HG02571 (cell line): Measurements from ENCODE around the gene PTS.
"Not testable (repeated sequence)": the region's sequence is repeated elsewhere in the genome, so short reads cannot be mapped to it uniquely, and the experiment has no call there.

Experiments
- ATAC-seq: cut with Tn5 transposase; IDR thresholded peaks from one replicate; pipeline ENCODE4 v1.9.1; 2021; ENCODE audit warnings: mild to moderate bottlenecking, moderate library complexity; ENCODE audit not compliant: unreplicated experiment

PTS gene

DNA sequence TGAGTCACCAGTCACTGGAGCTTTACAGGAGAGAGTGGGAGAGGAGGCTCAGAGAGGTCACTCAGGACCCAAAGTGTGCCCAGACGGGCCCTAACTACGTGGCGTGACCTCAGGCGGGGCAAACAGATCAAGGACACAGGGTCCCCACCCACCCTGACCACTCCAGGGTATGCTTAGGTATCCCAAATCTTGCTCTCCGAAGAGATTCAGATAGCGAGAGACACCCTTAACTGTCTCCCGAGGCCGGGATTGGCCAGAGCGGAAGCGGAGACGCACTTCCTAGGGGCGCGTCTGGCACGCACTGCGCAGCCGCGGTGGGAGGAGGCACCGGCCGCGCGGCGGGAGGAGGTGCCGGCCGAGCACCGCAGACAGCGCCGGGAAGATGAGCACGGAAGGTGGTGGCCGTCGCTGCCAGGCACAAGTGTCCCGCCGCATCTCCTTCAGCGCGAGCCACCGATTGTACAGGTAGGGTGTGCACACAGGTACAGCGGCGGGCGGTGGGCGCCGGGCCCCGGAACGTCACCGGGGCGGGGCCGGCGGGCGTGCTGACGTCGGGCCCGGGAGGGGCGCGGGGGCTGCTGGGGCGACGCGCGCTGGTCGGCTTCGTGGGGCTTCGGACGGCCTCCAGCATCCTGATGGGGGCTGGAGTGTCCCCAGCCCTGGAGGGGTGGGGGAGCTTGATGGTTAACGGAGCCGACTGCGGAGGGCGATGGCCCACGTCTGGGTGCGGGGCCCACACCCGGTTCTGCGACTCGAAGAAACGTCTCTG, at the start of gene PTS:
Gene PTS (plus strand): TSS at position 367 of the 769 bp plus-strand sequence. CDS start 16 bp downstream, at position 383.
- ATAC-seq = peak; percentile 96

DNA sequence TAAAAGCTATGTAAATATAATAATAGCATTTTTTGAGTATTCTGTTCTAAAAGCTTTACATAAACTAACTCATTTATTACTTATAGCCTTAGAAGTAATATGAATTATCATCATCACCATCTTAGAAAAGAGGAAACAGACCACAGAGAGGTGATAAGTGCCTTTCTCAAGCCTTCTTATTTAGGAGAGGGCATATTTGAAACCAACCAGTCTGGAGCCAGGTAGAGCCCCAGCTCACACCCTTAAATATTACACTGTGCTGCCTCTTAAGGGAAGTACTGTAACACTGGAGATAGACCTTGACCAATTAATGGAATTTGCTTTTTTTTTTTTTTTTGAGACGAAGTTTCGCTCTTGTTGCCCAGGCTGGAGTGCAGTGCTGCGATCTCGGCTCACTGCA, 48.6 kb upstream of the PTS start:
- no peak for ATAC-seq

DNA sequence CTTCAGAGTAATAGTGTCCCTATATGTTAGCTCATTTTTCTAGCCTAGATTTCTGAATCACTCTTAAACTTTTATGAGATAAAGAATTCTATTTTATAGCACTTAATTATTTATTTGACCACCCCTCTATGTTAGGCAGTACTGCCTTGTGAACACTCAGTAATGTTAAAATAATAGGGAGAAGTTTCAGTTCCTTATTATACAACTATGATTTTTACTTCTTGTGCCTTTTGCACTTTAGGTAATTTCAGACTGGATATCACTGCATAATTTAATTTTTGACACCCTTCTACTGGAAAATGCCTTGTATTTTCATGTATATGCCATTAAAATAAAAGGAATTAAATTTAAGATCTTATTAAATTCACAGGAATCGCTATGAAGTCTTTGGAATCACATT, 47.8 kb upstream of the PTS start:
- ATAC-seq = no peak

DNA sequence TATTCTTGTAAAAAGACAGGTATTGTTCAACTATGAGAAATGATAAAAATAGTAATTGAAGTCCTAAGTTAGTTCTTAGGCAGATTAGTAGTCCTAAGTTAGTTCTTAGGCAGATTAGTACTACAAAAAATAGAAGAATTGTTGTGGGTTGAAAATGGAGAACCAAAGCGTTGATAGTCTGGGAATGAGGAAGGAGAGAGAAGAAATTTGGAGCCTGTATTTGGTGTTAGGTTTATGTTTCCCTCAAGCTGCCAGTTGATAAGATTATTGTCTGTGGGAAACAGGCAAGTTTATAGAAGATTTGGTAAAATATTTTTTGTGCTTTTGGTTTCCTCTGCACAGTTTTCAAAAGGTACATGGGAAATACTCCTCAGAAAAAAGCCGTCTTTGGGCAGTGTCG, 47.3 kb upstream of the PTS start:
- no peak for ATAC-seq

DNA sequence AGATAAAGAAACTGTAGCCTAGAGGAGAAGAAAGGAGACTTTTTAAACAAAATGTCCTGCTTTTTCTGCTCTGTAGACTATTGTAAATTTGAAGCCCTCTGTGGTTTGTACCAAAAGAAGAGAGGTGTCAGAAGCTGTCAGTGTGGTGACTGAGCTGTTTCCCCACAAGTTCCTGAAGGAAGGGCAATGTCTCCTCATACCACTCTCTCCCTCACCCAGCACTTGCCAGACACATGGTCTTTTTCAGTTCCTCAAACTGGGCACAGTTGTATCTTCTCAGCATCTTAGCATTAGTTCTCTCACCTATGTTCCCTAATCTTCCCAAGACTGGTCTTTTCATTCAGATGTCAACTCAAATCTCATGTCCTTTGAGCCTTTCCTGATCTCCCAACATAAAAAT, 46.6 kb upstream of the PTS start:
- no peak for ATAC-seq

DNA sequence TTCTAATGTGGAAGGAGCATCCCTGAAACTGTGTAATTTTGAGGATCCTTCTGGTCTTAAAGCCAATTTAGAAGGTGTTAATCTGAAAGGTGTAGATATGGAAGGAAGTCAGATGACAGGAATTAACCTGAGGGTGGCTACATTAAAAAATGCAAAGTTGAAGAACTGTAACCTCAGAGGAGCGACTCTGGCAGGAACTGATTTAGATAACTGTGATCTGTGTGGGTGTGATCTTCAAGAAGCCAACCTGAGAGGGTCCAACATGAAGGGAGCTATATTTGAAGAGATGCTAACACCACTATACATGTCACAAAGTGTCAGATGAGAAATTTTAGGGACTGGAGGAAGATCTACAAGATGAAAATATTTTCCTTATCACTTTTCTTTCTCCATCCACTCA, 43.4 kb upstream of the PTS start:
- no peak for ATAC-seq

DNA sequence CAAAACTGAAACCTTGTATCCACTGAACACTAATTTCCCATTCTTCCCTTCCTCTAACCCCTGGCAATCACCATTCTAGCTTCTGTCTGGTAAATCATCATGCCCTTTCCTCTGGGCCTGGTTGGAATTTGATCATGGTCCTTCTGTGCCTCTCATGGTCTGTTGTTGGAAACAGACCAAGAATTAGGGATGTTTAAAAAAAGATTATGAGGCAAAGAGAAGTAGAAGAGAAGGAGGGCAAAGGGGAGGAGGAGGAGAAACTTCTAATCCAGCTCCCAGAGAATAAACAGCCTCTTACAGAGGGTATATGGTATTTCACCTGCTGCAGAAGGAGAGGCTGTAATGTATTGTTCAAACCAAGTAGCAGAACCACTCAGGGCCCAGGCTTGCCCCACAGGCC, 40.3 kb upstream of the PTS start:
- no peak for ATAC-seq

DNA sequence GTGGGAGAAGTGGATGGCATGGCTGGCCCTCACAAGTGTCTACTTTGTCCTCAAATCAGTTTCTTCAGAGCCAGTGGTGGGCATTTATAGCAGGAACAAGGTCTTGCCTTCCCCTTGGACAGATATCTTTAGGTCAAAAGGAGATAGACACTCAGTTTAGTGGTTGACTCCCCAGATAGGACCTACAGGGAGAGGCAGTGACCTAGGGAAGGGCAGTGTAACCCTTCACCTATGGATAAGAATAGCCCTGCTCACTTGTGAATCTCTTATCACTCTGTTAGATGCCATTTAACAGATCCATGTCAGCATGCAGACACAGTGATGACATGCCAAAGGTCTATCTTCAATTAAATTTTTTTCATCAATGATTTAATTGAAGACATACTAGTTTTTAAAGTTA, 39.9 kb upstream of the PTS start:
- no peak for ATAC-seq

DNA sequence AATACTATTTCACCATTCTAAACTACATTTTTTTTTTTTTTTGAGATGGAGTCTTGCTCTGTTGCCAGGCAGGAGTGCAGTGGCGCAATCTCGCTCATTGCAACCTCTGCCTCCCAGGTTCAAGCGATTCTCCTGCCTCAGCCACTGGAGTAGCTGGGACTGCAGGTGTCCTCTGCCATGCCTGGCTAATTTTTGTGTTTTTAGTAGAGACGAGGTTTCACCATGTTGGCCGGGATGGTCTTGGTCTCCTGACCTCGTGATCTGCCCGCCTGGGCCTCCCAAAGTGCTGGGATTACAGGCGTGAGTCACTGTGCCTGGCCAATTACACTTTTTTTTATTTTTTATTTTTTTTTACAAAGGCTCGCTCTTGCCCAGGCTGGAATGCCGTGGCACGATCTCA, 31.1 kb upstream of the PTS start:
- not testable (repeated sequence) for ATAC-seq

DNA sequence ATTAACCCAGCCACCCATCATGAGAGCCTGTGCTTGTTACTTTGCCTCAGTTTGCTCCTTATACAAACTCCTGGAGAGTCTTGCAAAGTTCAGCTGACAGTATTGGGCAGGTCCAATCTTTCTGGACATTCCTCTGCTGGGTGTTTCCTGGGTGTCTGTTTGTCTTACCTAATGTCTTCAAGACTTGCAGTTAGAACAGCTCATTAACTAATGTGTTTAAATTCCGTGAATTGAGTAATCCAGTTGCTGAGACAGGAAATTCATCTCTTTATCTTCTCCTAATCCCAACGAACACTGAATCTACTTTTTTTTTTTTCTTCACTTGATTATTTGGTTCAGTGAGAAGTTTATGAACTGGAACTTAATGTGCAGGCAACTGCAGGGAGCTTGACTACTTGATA, 30.3 kb upstream of the PTS start:
- no peak for ATAC-seq

DNA sequence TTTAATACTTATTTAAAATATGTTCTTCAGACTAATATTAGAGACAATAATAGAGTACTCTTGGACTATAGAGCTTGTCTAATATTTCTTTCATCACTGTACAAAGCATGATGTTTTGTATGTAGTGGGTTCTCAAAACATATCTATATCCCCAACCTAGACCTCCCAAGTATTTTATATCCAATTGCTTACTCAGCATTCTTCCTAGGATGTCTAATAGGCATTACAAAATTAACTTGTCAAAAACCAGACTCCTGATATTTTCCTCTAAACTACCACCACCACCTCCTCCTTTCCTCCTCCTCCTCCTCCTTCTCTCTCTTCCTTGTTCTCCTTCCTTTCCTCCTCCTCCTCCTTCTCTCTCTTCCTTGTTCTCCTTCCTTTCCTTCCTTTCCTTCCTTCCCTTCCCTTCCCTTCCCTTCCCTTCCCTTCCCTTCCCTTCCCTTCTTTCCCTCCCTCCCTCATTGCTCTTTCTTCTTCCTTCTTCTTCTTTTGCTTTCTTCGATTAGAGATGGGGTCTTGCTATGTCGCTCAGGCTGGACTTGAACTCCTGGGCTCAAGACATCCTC, 29.6 kb upstream of the PTS start:
- no peak for ATAC-seq

DNA sequence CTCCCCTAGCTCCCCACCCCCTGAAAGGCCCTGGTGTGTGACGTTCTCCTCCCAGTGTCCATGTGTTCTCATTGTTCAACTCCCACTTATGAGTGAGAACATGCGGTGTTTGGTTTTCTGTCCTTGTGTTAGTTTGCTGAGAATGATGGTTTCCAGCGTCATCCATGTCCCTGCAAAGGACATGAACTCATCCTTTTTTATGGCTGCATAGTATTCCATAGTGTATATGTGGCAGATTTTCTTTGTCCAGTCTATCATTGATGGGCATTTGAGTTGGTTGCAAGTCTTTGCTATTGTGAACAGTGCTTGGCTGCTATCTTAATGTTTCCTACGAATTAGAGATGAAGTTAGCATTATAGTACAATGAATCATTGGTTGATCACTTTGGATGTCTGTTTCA, 27.1 kb upstream of the PTS start:
- ATAC-seq = not testable (repeated sequence)

DNA sequence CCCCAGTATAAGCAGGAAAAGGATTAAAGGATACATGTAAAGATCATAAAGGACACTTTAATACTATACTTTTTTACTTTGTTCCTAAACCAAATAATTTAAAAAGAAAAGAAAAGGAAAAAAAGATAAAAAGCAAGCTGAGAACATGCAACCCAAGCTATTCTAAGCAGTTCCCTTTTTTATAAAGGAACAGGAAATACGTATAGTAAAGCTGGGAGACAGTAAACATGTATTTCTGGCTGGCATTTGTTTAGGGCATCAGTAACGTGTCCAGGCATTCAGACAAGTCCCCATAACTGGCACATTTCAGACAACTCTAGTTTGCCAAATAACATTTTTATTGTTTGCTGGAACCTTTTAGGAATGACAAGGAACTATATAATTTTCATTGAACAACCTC, 26.0 kb upstream of the PTS start:
- no peak for ATAC-seq

DNA sequence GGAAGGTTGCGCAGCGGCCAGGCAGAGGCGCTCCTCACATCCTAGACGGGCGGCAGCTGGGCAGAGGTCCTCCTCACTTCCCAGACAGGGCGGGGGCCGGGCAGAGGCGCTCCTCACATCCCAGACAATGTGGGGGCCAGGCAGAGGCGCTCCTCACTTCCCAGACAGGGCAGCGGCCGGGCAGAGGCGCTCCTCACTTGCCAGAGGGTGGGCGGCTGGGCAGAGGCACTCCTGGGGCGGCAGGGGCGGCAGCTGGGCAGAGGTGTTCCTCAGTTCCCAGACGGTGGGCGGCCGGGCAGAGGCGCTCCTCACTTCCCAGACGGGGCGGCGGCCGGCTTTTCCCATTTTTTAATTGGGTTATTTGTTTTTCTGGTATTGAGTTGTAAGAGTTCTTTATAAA, 20.2 kb upstream of the PTS start:
- no peak for ATAC-seq

DNA sequence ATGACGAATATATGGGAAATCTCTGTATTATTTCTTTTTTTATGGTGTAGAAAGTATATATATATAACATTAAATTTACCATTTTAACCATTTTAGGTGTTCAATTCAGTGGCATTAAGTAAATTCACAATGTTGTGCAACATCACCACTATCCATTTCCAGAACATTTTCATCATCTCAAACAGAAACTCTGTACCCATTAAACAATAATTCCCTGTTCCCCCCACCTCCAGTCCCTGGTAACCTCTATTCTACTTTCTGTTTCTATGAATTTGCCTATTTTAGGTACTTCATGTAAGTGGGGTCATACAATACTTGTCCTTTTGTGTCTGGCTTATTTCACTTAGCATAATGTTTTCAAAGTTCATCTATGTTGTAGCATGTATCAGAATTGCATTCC, 15.3 kb upstream of the PTS start:
- no peak for ATAC-seq

DNA sequence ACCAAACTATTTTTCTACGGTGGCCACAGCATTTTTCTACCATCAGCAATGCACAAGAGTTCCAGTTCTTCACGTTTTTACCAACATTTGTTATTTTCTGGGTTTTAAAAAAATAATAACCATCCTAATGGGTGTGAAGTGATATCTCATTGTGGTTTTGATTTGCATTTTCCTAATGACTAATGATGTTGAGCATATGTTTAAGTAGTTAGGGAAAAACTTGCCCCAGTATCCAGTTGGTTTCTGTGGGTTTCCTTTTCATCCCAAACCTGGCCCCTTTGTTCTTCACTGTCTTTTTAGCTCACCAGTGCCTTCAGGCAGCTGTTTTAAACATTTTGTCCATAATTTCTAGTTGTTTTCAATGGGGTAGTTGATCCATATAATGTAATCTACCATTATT, 14.7 kb upstream of the PTS start:
- ATAC-seq = no peak

DNA sequence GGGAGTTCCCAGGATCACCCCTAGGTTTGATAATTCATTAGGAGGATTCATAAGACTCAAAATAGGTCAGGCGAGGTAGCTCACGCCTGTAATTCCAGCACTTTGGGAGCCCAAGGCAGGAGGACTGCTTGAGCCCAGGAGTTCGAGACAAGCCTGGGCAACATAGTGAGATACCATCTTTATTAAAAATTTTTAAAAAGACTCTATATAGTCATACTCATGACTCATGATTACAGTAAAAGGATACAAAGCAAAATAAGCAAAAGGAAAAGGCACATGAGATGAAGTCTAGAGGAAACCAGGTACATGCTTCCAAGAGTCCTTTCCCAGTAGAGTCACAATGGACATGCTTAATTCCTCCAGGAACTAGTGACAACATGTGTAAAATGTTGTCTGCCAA, 13.9 kb upstream of the PTS start:
- no peak for ATAC-seq

DNA sequence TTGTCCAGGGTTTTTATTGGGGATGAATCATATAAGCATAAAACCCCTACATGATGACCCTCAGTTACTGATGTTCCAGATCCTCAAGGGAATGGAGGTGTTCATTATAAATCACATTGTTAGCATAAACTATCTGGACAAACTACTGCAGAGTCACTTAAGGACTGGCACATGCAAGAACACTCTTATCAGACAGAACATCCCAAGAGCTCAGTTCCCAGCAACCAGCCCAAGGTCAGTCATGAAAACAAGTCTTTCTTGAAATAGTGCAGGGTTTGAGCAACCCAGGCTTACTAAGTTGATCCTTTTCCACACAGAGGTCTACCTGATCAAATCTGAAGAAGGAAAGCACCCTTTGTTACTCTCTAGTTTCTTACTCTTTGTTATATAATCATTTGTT, 13.5 kb upstream of the PTS start:
- no peak for ATAC-seq

DNA sequence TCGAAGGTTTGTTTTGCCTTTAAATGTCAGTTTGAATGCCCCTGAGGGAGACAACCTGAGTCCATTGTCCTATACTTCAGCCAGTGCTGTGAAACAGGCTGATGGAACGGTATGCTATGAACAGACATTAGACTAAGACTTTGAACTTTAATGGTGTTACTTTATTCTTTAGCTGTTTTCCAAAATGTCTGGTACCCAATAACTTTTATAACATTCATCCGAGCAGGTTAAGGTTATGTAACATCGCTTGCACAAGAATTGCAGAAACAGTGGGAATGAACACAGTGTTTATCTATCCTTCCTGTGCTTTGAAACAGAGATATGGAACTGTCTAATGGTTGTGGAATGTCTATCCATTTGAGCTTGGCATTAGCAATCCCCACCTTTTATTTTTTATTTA, 12.5 kb upstream of the PTS start:
- ATAC-seq = no peak

DNA sequence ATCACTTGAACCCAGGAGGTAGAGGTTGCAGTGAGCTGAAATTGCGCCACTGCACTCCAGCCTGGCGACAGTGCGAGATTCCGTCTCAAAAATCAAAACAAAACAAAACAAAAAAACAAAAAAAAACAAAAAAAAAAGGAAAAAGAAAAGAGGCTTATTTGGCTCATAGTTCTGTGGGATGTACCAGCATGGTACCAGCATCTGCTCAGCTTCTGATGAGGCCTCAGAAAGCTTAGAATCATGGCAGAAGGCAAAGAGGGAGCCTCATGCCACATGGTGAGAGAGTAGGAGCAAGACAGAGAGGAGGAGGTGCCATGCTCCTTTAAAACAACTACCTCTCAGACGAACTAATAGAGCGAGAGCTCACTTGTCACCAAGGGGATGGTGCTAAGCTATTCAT, 10.6 kb upstream of the PTS start:
- ATAC-seq = no peak

DNA sequence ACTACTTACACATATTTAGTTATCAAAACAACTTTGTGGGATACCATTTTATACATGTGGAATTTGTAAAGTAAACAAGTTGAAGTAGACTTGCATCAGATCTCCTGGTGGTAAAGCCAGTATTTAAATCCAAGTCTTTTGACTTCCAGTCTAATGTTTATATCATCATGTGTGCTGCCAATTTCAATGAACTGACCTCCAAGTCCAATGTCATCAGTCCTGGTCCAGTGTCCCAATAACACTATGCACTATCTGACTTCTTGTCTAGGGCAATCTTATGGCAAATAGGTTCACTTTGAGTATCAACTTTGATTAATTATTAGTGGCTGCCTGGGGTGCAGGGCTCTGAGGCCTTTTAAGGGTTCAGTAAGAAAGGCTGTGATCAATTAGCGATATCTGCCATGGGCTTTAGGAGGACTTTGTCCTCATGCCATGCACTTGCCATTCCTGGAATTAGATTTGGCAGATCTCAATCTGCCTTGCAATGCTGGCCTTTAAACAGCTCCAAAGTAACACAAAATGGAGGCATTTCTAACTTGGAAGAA, 9.6 kb upstream of the PTS start:
- ATAC-seq = no peak

DNA sequence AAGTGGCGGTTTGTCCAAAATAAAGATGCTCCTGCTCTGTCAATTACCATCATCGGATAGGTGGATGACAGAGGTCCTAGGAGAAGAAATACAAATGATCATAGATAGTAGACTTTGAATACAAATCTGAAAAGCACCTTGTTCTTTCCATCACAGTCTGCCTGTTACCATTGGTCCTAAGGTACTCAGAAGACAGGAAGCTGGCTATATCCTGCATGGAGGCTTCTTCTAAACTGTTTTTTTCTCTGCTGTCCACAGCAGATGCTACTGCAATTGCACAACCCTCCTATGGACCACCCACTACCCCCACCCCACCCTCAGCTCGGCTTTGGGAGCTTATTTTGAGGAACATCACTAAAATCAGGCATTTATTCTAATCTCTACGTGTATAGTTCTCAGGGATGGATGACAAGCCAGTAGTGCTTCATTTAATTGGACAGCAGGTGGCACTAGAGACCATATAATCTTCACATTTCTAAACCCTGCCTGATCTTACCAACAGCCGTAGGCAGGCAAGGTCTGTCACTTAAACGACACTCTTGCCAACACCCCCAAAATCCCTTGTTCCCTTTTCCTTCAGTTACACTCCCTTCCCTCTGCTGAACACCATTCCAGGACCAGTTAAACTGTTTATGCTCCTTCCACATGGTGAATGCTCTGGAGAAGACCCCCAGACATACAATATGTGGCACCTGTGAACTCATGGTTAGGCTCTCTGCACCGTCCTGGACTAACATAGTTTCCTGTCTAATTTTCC, 6.6 kb upstream of the PTS start:
- ATAC-seq = peak; percentile 98
